Smooth muscle cell of the pulmonary artery (primary cell): ENCODE results near the gene RBM39. TPM values are rescaled to one million over a fixed set of nuclear protein-coding genes. Genes with fewer than 3 reads are reported as not detected.

Source experiments
- total RNA-seq: library from RNA; depleted of rRNA; stranded (reverse); fragments of >200 nt; gene quantifications from 2 replicates; pipeline ENCODE4 v1.2.3, GENCODE V29; 2014

RBM39 gene
- total RNA-seq, result 237 and 252 TPM in 2 replicates

DNA sequence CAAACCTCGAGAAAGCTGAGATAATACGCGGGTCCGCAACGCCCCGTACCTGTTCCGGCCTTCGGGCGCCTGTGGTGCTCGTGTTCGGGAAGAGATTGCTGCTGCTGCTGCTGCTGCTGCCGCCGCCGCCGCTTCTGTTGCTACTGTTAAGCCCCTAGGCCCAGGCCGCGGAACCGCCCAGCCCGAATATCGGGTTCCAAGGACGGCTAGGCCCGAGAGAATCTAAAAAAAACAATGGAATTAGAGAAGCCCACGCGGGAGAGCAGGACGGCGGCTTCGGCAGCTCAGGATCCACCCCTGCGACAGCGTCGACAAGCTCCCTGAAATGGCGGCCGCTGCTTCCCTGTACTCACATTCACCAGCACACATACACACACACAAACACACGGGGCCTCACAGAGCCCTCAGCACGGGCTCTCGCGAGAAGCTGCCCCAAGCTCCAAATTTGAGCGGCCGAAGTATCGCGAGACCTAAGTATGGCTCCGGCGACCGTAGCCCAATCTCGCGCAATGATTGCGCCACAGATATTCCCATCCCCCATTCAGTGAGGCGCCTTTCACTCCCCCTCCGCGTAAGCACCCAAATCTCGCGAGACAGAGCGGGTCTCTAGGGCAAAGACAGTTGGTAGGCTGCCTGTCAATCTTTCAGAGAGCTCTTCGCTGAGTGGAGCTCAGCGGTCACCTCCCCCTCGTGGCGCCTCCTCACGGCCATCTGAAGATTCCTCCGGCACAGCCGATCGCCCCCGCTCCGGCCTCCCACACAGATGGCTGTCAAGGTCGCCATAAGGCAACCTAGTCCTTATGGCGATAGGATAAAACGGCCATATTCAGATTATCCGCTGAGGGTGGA, at the start of gene RBM39:
RBM39 (minus strand) TSS at position 369 of the 849 bp plus-strand sequence. CDS start 1,386 bp downstream, outside the sequence.

DNA sequence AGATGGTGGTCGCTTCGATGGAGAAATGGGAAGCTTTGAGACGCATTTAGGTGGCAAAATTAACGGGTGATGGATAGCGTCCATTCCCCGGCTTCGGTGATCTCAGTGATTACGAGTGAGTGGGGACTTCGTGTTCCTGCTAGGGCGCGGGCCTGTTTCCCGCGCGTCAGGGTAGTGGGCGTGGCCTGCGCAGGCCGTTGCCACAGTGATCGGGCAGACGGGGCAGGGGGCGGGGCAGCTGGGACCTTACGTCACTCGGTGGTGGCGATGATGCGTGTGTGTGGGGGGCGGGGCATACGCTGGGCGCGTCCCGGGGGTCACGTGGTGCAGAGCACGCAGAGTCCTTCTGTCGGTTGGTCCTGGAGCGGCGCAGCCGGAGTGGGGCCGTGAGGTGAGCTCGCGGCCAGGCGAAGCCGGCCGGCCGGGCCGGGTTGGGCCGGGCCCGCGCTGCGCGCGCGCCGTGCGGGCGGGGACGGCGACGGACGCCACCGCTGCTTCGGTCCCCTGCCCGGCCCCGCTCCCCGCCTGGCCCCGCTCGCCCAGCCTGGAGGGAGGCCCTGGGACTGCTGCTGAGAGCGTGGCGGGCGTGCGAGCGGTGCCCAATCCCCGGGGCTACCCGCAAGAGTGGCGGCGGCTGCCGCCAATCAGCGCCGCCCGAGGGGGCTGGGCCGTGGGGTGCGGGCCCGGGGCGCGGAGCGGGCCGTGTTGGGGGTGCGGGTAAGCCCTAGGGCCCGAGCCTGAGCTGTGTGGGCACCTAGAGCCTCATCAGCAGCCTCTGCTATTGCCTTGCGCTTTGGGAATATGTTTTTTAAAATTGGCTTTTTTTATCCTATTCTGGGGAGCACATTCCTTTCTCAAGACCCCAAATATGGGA, 29.9 kb upstream of the RBM39 start, which contains the start of gene PHF20:
PHF20 (plus strand) TSS at position 327 of the 874 bp plus-strand sequence. CDS start 29,508 bp downstream, outside the sequence.

DNA sequence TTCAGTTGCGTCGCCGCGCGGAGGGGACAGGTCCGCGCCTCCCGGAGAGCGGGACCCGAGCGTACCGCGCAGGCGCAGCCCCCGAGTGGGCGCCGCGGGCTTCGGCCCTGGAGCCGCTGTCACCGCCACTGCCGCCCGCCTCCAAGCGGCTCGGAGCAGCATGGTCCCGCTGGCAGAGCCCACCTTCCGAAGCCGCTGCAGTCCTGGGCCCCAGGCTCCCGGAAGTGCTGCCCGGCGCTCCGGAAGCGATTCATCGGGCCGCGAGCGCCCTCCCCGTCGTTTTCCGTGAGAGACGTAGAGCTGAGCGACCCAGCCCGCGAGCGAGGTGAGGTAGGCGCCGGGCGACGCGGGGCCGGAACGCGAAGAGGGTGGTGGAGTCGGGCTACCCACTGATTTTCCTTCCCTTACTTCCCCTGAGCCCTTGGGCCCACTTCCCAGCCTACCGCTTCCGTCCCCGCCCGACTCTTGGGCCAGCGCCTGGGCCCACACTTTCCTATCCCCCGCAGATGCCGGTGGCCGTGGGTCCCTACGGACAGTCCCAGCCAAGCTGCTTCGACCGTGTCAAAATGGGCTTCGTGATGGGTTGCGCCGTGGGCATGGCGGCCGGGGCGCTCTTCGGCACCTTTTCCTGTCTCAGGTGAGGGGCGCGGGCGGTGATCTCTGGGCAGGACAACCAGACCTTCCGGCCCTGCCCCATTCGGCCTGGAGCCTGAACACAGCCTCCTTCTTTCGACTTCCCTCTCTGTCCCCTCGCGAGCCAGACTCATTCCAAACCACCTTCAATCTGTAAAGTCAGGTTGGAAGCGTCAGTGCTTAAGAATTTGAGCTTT, 42.7 kb downstream of the RBM39 start, which contains the start of the genes NFS1 and ROMO1:
NFS1 (minus strand) TSS at position 226 of the 830 bp plus-strand sequence; CDS start at position 162, 64 bp downstream.
ROMO1 (plus strand) TSS at position 279 of the 830 bp plus-strand sequence; CDS start at position 507, 228 bp downstream.

DNA sequence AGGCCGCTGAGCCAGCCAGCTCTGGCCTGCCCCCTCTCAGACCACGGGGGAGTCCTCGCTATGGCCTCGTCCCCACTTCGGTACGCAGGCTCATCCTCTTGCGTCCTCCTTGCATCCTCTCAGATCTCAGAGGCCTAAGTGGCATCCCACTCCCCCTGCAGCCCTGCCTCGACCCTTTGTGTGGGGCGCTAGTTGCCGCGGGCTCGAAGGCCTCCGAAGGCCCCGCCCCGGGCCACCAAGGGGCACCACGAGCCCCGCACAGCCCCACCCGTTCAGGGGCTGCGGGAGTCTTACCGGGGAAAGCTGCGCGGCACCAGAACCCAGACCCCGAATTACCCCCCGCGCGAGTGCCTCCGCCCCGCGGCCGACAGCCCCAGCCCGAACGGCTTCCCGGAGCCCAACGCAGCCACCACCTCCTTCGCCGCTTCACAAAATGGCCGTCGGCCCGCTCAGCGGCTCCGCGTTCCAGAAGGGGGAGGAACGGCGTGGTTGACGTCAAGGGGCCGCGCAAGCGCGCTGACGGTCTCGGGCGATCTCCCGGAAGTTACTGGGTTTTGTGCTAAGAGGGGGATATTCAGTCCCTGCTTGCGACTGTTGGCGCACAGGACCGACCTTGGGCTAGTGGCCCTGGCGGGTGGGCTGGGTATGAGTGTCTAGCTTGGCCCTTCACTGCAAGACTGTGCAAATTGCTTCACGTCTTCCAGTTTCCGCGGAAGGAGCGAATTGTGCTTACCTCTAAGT, 77.4 kb downstream of the RBM39 start, which contains the start of the genes CPNE1 and RBM12:
CPNE1 (minus strand) TSS at position 435 of the 741 bp plus-strand sequence. CDS start 31,977 bp downstream, outside the sequence.
RBM12 (minus strand) TSS at position 435 of the 741 bp plus-strand sequence. CDS start 9,578 bp downstream, outside the sequence.

Other genes starting within 250 kb of the RBM39 start
- not detected in 2 replicates for gene C20orf173, start 212.6 kb downstream of the RBM39 start, total RNA-seq
- gene ERGIC3, start 200.2 kb downstream of the RBM39 start, total RNA-seq, result 479 and 518 TPM in 2 replicates
- 18.4 and 23.3 TPM in 2 replicates for gene SPAG4, start 126.4 kb downstream of the RBM39 start, total RNA-seq
- 103 and 159 TPM in 2 replicates for gene CPNE1, start 77.4 kb downstream of the RBM39 start, total RNA-seq
- 39.8 and 40.2 TPM in 2 replicates for gene RBM12, start 77.4 kb downstream of the RBM39 start, total RNA-seq
- 55.8 and 61.7 TPM in 2 replicates for gene NFS1, start 42.9 kb downstream of the RBM39 start, total RNA-seq
- gene ROMO1, start 42.9 kb downstream of the RBM39 start, total RNA-seq, result 98.0 and 100 TPM in 2 replicates
- gene PHF20, start 29.8 kb upstream of the RBM39 start, total RNA-seq, result 43.9 and 53.5 TPM in 2 replicates
- 25.2 and 32.3 TPM in 2 replicates for gene SCAND1, start 212.2 kb upstream of the RBM39 start, total RNA-seq
- gene CNBD2, start 226.3 kb upstream of the RBM39 start, total RNA-seq, result 0.99 and 1.5 TPM in 2 replicates